H9 (cell line): Measurements from ENCODE around the gene NPTXR. TPM values are rescaled to one million over a fixed set of nuclear protein-coding genes. Genes with fewer than 3 reads are reported as not detected.

Source experiments
- DNase-seq: peaks from one replicate; pipeline ENCODE4 v3.0.0-alpha.2; 2017
- H2AFZ ChIP-seq: one replicate; pipeline ENCODE4 v1.6.1; 2013; ENCODE audit warnings: mild to moderate bottlenecking, low read length, control low read depth, moderate library complexity
- H2AK5ac ChIP-seq: 2 replicates; pipeline ENCODE4 v1.6.1; 2013; ENCODE audit warnings: low read length, control low read depth, mixed read lengths; ENCODE audit not compliant: insufficient read length
- H2BK120ac ChIP-seq: one replicate; pipeline ENCODE4 v1.6.1; 2013; ENCODE audit warnings: low read depth, mild to moderate bottlenecking, low read length, control low read depth, inconsistent platforms; ENCODE audit not compliant: poor library complexity, severe bottlenecking
- H2BK12ac ChIP-seq: 2 replicates; pipeline ENCODE4 v1.6.1; 2013; ENCODE audit warnings: low read length, control low read depth, mixed read lengths, low read depth; ENCODE audit not compliant: insufficient read length
- H2BK15ac ChIP-seq: 2 replicates; pipeline ENCODE4 v1.6.1; 2013; ENCODE audit warnings: low read depth, low read length, control low read depth
- H2BK20ac ChIP-seq: one replicate; pipeline ENCODE4 v1.6.1; 2013; ENCODE audit warnings: low read depth, mild to moderate bottlenecking, low read length, control low read depth, inconsistent platforms; ENCODE audit not compliant: poor library complexity, severe bottlenecking
- H2BK5ac ChIP-seq: 2 replicates; pipeline ENCODE4 v1.6.1; 2013; ENCODE audit warnings: low read length, control low read depth, mixed read lengths; ENCODE audit not compliant: insufficient read length
- H3K14ac ChIP-seq: 2 replicates; pipeline ENCODE4 v1.6.1; 2013; ENCODE audit warnings: low read length, control low read depth; ENCODE audit not compliant: insufficient read depth
- H3K18ac ChIP-seq: 2 replicates; pipeline ENCODE4 v1.6.1; 2013; ENCODE audit warnings: low read depth, mild to moderate bottlenecking, mixed read lengths, low read length, control low read depth; ENCODE audit not compliant: insufficient read length
- H3K23ac ChIP-seq: 2 replicates; pipeline ENCODE4 v1.6.1; 2013; ENCODE audit warnings: low read length, control low read depth, mixed read lengths, low read depth; ENCODE audit not compliant: insufficient read length
- H3K23me2 ChIP-seq: 2 replicates; pipeline ENCODE4 v1.6.1; 2013; ENCODE audit warnings: low read depth, mild to moderate bottlenecking, mixed read lengths, low read length, control low read depth; ENCODE audit not compliant: insufficient read length, poor library complexity, severe bottlenecking
- H3K27ac ChIP-seq: 2 replicates; pipeline ENCODE4 v1.5.1; 2013; ENCODE audit warnings: low read length, control low read depth, mixed read lengths, low read depth; ENCODE audit not compliant: insufficient read length
- H3K27me3 ChIP-seq: 2 replicates; pipeline ENCODE4 v1.6.1; 2013; ENCODE audit warnings: low read length, control low read depth, inconsistent platforms; ENCODE audit not compliant: insufficient read depth
- H3K4ac ChIP-seq: 2 replicates; pipeline ENCODE4 v1.6.1; 2013; ENCODE audit warnings: low read depth, mild to moderate bottlenecking, control low read depth, inconsistent platforms, low read length, moderate library complexity
- H3K4me1 ChIP-seq: 2 replicates; pipeline ENCODE4 v1.6.1; 2013; ENCODE audit warnings: low read length, control low read depth, inconsistent platforms; ENCODE audit not compliant: insufficient read depth
- H3K4me2 ChIP-seq: 2 replicates; pipeline ENCODE4 v1.6.1; 2013; ENCODE audit warnings: low read length, control low read depth, mixed read lengths; ENCODE audit not compliant: insufficient read length, insufficient read depth
- H3K56ac ChIP-seq: 2 replicates; pipeline ENCODE4 v1.6.1; 2013; ENCODE audit warnings: low read depth, mild to moderate bottlenecking, mixed read lengths, low read length, control low read depth; ENCODE audit not compliant: insufficient read length
- H3K79me1 ChIP-seq: 2 replicates; pipeline ENCODE4 v1.6.1; 2013; ENCODE audit warnings: low read depth, mild to moderate bottlenecking, moderate library complexity, low read length, control low read depth, inconsistent platforms; ENCODE audit not compliant: insufficient read depth, poor library complexity, severe bottlenecking
- H3K79me2 ChIP-seq: 2 replicates; pipeline ENCODE4 v1.6.1; 2013; ENCODE audit warnings: low read length, control low read depth, inconsistent platforms; ENCODE audit not compliant: insufficient read depth
- H3K9ac ChIP-seq: 2 replicates; pipeline ENCODE4 v1.6.1; 2013; ENCODE audit warnings: low read length, control low read depth, mixed read lengths; ENCODE audit not compliant: insufficient read length; ENCODE audit errors: extremely low read depth
- H3K9me3 ChIP-seq: one replicate; pipeline ENCODE4 v1.6.1; 2013; ENCODE audit warnings: low read depth, low read length, inconsistent platforms; ENCODE audit not compliant: control insufficient read depth
- H3T11ph ChIP-seq: one replicate; pipeline ENCODE4 v1.6.1; 2013; ENCODE audit warnings: mild to moderate bottlenecking, low read length, control low read depth, inconsistent platforms
- H4K20me1 ChIP-seq: one replicate; pipeline ENCODE4 v1.6.1; 2013; ENCODE audit not compliant: control insufficient read depth, insufficient read length, insufficient read depth
- H4K5ac ChIP-seq: 2 replicates; pipeline ENCODE4 v1.6.1; 2013; ENCODE audit warnings: low read depth, mild to moderate bottlenecking, mixed read lengths, low read length, control low read depth; ENCODE audit not compliant: insufficient read length
- H4K8ac ChIP-seq: replicated peaks from 2 replicates; pipeline ENCODE4 v1.6.1; 2013; ENCODE audit warnings: low read length, control low read depth, mixed read lengths, low read depth; ENCODE audit not compliant: insufficient read length
- H4K91ac ChIP-seq: 2 replicates; pipeline ENCODE4 v1.6.1; 2013; ENCODE audit warnings: low read depth, mild to moderate bottlenecking, moderate library complexity, mixed read lengths, low read length, control low read depth; ENCODE audit not compliant: insufficient read length
- H3K27ac Mint-ChIP-seq, 3 experiments: 2 replicates in 2 of 3; 3 replicates in 1 of 3; pipeline ENCODE4 v1.8.0; 2020 to 2021; ENCODE audit warnings: mixed read lengths in 3 of 3, mild to moderate bottlenecking in 1 of 3, moderate library complexity in 1 of 3
- H3K27me3 Mint-ChIP-seq: 2 replicates; pipeline ENCODE4 v1.8.0; 2021; ENCODE audit warnings: low read depth, mild to moderate bottlenecking, moderate library complexity, mixed read lengths
- H3K36me3 Mint-ChIP-seq, 3 experiments: 2 replicates in 2 of 3; 3 replicates in 1 of 3; pipeline ENCODE4 v1.8.0; 2020 to 2021; ENCODE audit warnings: low read depth in 3 of 3, mixed read lengths in 3 of 3; ENCODE audit not compliant: insufficient read depth in 1 of 3
- H3K4me1 Mint-ChIP-seq, 2 experiments: 2 replicates each; pipeline ENCODE4 v1.8.0; 2020; ENCODE audit warnings: mixed read lengths in 2 of 2
- H3K4me3 Mint-ChIP-seq, 2 experiments: 2 replicates in 1 of 2; 3 replicates in 1 of 2; pipeline ENCODE4 v1.8.0; 2020 to 2021; ENCODE audit warnings: mild to moderate bottlenecking in 2 of 2, mixed read lengths in 2 of 2, moderate library complexity in 1 of 2
- H3K9me3 Mint-ChIP-seq, 2 experiments: 2 replicates in 1 of 2; 3 replicates in 1 of 2; pipeline ENCODE4 v1.8.0; 2020; ENCODE audit warnings: mild to moderate bottlenecking in 2 of 2, mixed read lengths in 2 of 2, moderate library complexity in 1 of 2
- WGBS: extraction: QIAGEN DNeasy Blood & Tissue Kit; methylation state at CpG from one replicate; pipeline ENCODE4 v1.1.7; 2013; ENCODE audit warnings: missing lambda C conversion rate, low lambda C conversion rate, mixed read lengths; ENCODE audit not compliant: insufficient read length; ENCODE audit errors: extremely low coverage; 5-methylcytosine and 5-hydroxymethylcytosine counted together
- total RNA-seq: library from RNA; stranded (reverse); gene quantifications from 2 replicates; pipeline ENCODE4 v1.2.1, GENCODE V29; 2021
- TF ChIP-seq, protein P1 (sequence below): fragments of 200-600 bp; sonication (generic); conservative IDR thresholded peaks from 3 replicates; pipeline ENCODE4 v1.8.0; 2021; ENCODE audit warnings: antibody characterized with exemption, mild to moderate bottlenecking

Gene NPTXR
- total RNA-seq, 1 experiment from 2014 or later = 8.1 TPM

DNA sequence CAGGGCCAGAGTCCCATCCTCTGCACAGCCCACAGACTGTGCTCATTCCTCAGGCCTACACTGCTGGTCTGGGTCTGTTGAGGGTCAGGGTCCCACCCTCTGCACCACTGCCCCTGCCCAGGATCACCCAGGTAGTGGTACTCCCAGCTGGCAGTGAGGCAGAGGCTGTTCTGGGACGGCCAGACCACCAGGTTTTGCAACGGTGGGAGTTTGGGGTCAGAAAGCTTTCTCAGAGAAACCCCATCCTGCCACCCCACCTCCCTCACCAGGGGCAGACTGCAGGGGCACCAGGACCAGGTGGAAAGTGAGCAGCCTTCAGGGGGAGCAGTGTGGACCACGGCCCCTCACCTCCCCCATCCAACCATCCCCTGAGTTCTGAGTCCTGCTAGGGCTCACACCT is 10.8 kb downstream of the NPTXR start:
- H2BK5ac ChIP-seq = no peak overlapping the region

More for the DNA sequence above, 10.8 kb downstream of the NPTXR start:
- H3K4me1 ChIP-seq = peaks cover 10% of the 10 kb centered on the region; the same call in 1 of the 2 replicates
- H3K27me3 ChIP-seq = no peaks in the 10 kb centered on the region
- Mint-ChIP-seq H3K36me3 (no peaks in the 10 kb centered on the region), H3K4me3 (no peak overlapping the region), H3K27me3 (peaks cover 11% of the 10 kb centered on the region), H3K4me1 (peaks cover 44 to 45% of the 10 kb centered on the region in 2 experiments), H3K9me3 (no peaks in the 10 kb centered on the region), H3K27ac (no peak overlapping the region)
- no peak overlapping the region for H3K23ac ChIP-seq
- no peak overlapping the region for H2AK5ac ChIP-seq
- no peak overlapping the region for H2BK15ac ChIP-seq
- H3K9me3 ChIP-seq = no peaks in the 10 kb centered on the region
- H3K23me2 ChIP-seq = no peaks in the 10 kb centered on the region
- H4K5ac ChIP-seq = no peak overlapping the region
- H3T11ph ChIP-seq = no peak overlapping the region
- no peak overlapping the region for H3K9ac ChIP-seq
- no peaks in the 10 kb centered on the region for H3K79me1 ChIP-seq
- H4K20me1 ChIP-seq = no peaks in the 10 kb centered on the region
- H3K27ac ChIP-seq = no peak overlapping the region
- no peak overlapping the region for H3K4me2 ChIP-seq
- no peak overlapping the region for H4K8ac ChIP-seq
- TF ChIP-seq, protein P1, sequence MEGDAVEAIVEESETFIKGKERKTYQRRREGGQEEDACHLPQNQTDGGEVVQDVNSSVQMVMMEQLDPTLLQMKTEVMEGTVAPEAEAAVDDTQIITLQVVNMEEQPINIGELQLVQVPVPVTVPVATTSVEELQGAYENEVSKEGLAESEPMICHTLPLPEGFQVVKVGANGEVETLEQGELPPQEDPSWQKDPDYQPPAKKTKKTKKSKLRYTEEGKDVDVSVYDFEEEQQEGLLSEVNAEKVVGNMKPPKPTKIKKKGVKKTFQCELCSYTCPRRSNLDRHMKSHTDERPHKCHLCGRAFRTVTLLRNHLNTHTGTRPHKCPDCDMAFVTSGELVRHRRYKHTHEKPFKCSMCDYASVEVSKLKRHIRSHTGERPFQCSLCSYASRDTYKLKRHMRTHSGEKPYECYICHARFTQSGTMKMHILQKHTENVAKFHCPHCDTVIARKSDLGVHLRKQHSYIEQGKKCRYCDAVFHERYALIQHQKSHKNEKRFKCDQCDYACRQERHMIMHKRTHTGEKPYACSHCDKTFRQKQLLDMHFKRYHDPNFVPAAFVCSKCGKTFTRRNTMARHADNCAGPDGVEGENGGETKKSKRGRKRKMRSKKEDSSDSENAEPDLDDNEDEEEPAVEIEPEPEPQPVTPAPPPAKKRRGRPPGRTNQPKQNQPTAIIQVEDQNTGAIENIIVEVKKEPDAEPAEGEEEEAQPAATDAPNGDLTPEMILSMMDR = no peak
- no peak overlapping the region for H2BK12ac ChIP-seq
- no peak overlapping the region for H3K56ac ChIP-seq
- no peak overlapping the region for H4K91ac ChIP-seq
- WGBS = no CpG with 5 or more reads among the region's 3 CpGs
- DNase-seq = no peak
- no peak overlapping the region for H3K4ac ChIP-seq
- peaks cover 2% of the 10 kb centered on the region; the same call in 1 of the 2 replicates for H3K79me2 ChIP-seq
- no peak overlapping the region for H2AFZ ChIP-seq
- H2BK20ac ChIP-seq = no peak overlapping the region
- H3K18ac ChIP-seq = no peak overlapping the region
- no peak overlapping the region for H2BK120ac ChIP-seq
- no peak overlapping the region for H3K14ac ChIP-seq
